ENCODE results near the gene BIN2. TPM values are rescaled to one million over a fixed set of nuclear protein-coding genes. Genes with fewer than 3 reads are reported as not detected.

BIN2 gene
- polyA plus RNA-seq, 3 donors, result 120 to 376 (median 196) TPM

GRCh38 chr12:51264297-51264696 is 59.7 kb downstream of the BIN2 start:
- Histone ChIP-seq H2AFZ (ENCODE audit: insufficient read depth, low read depth, low read length, poor library complexity, severe bottlenecking) (no peak overlapping the region), H3K27ac (ENCODE audit: low read depth in 1 of 2, low read length in 2 of 2) (no peak overlapping the region), H3K9me3 (replicated peaks in 1 of 2; ENCODE audit: control insufficient read depth in 1 of 2, insufficient read depth in 1 of 2, low read length in 2 of 2) (peaks cover 0 to 5% of the 10 kb centered on the region in 2 donors), H3K27me3 (ENCODE audit: control insufficient read depth in 2 of 2, insufficient read depth in 2 of 2, low read length in 2 of 2) (peaks cover 6 to 13% of the 10 kb centered on the region in 2 donors), H4K20me1 (ENCODE audit: insufficient read depth, low read length) (no peaks in the 10 kb centered on the region), H3K79me2 (ENCODE audit: insufficient read depth, low read length) (no peaks in the 10 kb centered on the region), H3K4me2 (replicated peaks; ENCODE audit: extremely low read depth, low read length, poor library complexity, severe bottlenecking) (no peak overlapping the region), H3K4me1 (ENCODE audit: control insufficient read depth in 1 of 2, insufficient read depth in 2 of 2, low read length in 2 of 2) (peaks cover 4 to 5% of the 10 kb centered on the region in 2 donors), H3K36me3 (replicated peaks in 1 of 2; ENCODE audit: control insufficient read depth in 1 of 2, insufficient read depth in 2 of 2, low read length in 2 of 2) (no peaks in the 10 kb centered on the region), H3K4me3 (replicated peaks in 1 of 3; ENCODE audit: low read depth in 2 of 3, low read length in 3 of 3) (no peak overlapping the region), H3K9ac (ENCODE audit: insufficient read depth, low read length, poor library complexity, severe bottlenecking) (no peak overlapping the region)
- H3K4me3 Mint-ChIP-seq, result no peak overlapping the region
- intact Hi-C loops (cut with micrococcal nuclease), result loop anchor here in 1 of 2 donors (10.0 kb wide), 2 partner anchors 49 to 81 kb away; partner anchors contain the start of genes CELA1 and POU6F1
- no CpG with 5 or more reads among the region's 5 CpGs for WGBS (ENCODE audit: insufficient coverage)
- H3K36me3 Mint-ChIP-seq, result peaks cover 0 to 6% of the 10 kb centered on the region in 2 donors
- DNase-seq, result no peak
- TF ChIP-seq CTCF (IDR thresholded peaks at IDR 0.05), result no peak
- peaks cover 9 to 21% (median 18%) of the 10 kb centered on the region in 3 donors for H3K27me3 Mint-ChIP-seq (ENCODE audit: low read depth in 3 of 3)
- peaks cover 12% of the 10 kb centered on the region for H3K4me1 Mint-ChIP-seq
- H3K9me3 Mint-ChIP-seq, result peaks cover 0 to 4% (median 0%) of the 10 kb centered on the region in 7 donors
- H3K27ac Mint-ChIP-seq, result no peak overlapping the region

- Histone ChIP-seq H2AFZ (ENCODE audit: insufficient read depth, low read depth, low read length, poor library complexity, severe bottlenecking) (no peak overlapping the region), H3K4me3 (replicated peaks in 1 of 3; ENCODE audit: low read depth in 2 of 3, low read length in 3 of 3) (no peak overlapping the region), H3K4me1 (ENCODE audit: control insufficient read depth in 1 of 2, insufficient read depth in 2 of 2, low read length in 2 of 2) (no peaks in the 10 kb centered on the region), H3K36me3 (replicated peaks in 1 of 2; ENCODE audit: control insufficient read depth in 1 of 2, insufficient read depth in 2 of 2, low read length in 2 of 2) (no peaks in the 10 kb centered on the region), H3K79me2 (ENCODE audit: insufficient read depth, low read length) (no peaks in the 10 kb centered on the region), H3K27ac (ENCODE audit: low read depth in 1 of 2, low read length in 2 of 2) (no peak overlapping the region), H3K9me3 (replicated peaks in 1 of 2; ENCODE audit: control insufficient read depth in 1 of 2, insufficient read depth in 1 of 2, low read length in 2 of 2) (no peaks in the 10 kb centered on the region), H3K27me3 (ENCODE audit: control insufficient read depth in 2 of 2, insufficient read depth in 2 of 2, low read length in 2 of 2) (peaks cover 0 to 5% of the 10 kb centered on the region in 2 donors), H3K4me2 (replicated peaks; ENCODE audit: extremely low read depth, low read length, poor library complexity, severe bottlenecking) (no peak overlapping the region), H4K20me1 (ENCODE audit: insufficient read depth, low read length) (no peaks in the 10 kb centered on the region), H3K9ac (ENCODE audit: insufficient read depth, low read length, poor library complexity, severe bottlenecking) (no peak overlapping the region)
- Mint-ChIP-seq H3K36me3 (no peaks in the 10 kb centered on the region), H3K4me3 (no peak overlapping the region), H3K4me1 (peaks cover 6% of the 10 kb centered on the region), H3K27ac (no peak overlapping the region), H3K27me3 (ENCODE audit: low read depth in 3 of 3) (peaks cover 0 to 11% (median 9%) of the 10 kb centered on the region in 3 donors), H3K9me3 (no peaks in the 10 kb centered on the region)
- intact Hi-C loops (cut with micrococcal nuclease), result loop anchor here in 1 of 2 donors (10.0 kb wide), 2 partner anchors 49 to 81 kb away; partner anchors contain the start of genes CELA1 and POU6F1
- no peak for TF ChIP-seq CTCF (IDR thresholded peaks at IDR 0.05)
- DNase-seq, result no peak
- WGBS (ENCODE audit: insufficient coverage), result no CpG with 5 or more reads among the region's 3 CpGs
Measured at GRCh38 chr12:51263341-51263740, 60.6 kb downstream of the BIN2 start.

Data from CD14-positive monocyte (primary cell).